Liver (tissue), 9 donors: ENCODE results near the gene SORCS2. TPM values are rescaled to one million over a fixed set of nuclear protein-coding genes. Genes with fewer than 3 reads are reported as not detected.

Experiments used
- DNase-seq: peaks from one replicate; pipeline ENCODE4 v3.0.0-alpha.2; 2017; ENCODE audit warnings: low spot score
- H3K27ac ChIP-seq, 2 donors: one replicate each; pipeline ENCODE4 v1.7.0; 2013; ENCODE audit warnings: inconsistent platforms in 2 of 2, low read length in 2 of 2, control low read depth in 1 of 2, low read depth in 1 of 2, mild to moderate bottlenecking in 1 of 2
- H3K27me3 ChIP-seq, 4 donors: one replicate each; pipeline versions ENCODE4 v1.6.1 to v1.7.0; 2013; ENCODE audit warnings: low read length in 3 of 4, inconsistent platforms in 1 of 4, mild to moderate bottlenecking in 1 of 4, moderate library complexity in 1 of 4; ENCODE audit not compliant: control insufficient read depth in 4 of 4, insufficient read depth in 4 of 4
- H3K36me3 ChIP-seq, 4 donors: one replicate each; pipeline versions ENCODE4 v1.6.1 to v1.7.0; 2013; ENCODE audit warnings: low read length in 3 of 4, mild to moderate bottlenecking in 3 of 4, low read depth in 1 of 4, moderate library complexity in 1 of 4; ENCODE audit not compliant: control insufficient read depth in 4 of 4, insufficient read depth in 3 of 4
- H3K4me1 ChIP-seq, 4 donors: one replicate each; pipeline versions ENCODE4 v1.6.1 to v1.7.0; 2013; ENCODE audit warnings: low read length in 3 of 4, mild to moderate bottlenecking in 3 of 4, moderate library complexity in 1 of 4; ENCODE audit not compliant: control insufficient read depth in 4 of 4, insufficient read depth in 4 of 4
- H3K4me3 ChIP-seq, 3 donors: one replicate each; pipeline versions ENCODE4 v1.6.1 to v1.7.0; 2013; ENCODE audit warnings: low read length in 3 of 3, control low read depth in 1 of 3, low read depth in 1 of 3, mild to moderate bottlenecking in 1 of 3
- H3K9ac ChIP-seq, 2 donors: one replicate each; pipeline ENCODE4 v1.7.0; 2013; ENCODE audit warnings: low read length in 2 of 2, mild to moderate bottlenecking in 2 of 2, moderate library complexity in 2 of 2, control low read depth in 1 of 2, low read depth in 1 of 2
- H3K9me3 ChIP-seq, 4 donors: one replicate each; pipeline versions ENCODE4 v1.6.1 to v1.7.0; 2013; ENCODE audit warnings: low read length in 3 of 4; ENCODE audit not compliant: control insufficient read depth in 4 of 4
- ATF3 ChIP-seq: IDR thresholded peaks from 2 replicates; pipeline ENCODE4 v1.6.1; 2016; ENCODE audit warnings: antibody characterized with exemption
- CTCF ChIP-seq: fragments of 150-350 bp; IDR thresholded peaks from 2 replicates; pipeline ENCODE4 v1.5.1; 2017; ENCODE audit warnings: improper control_type of control experiment, low read depth, low read length; ENCODE audit not compliant: missing input control
- EGR1 ChIP-seq, 2 donors: IDR thresholded peaks; 2 replicates each; pipeline ENCODE4 v1.6.1; 2016 to 2018; ENCODE audit warnings: antibody characterized with exemption in 2 of 2, low read depth in 2 of 2
- FOXA1 ChIP-seq: IDR thresholded peaks from 2 replicates; pipeline ENCODE4 v1.6.1; 2016; ENCODE audit warnings: antibody characterized with exemption
- FOXA2 ChIP-seq: IDR thresholded peaks from 2 replicates; pipeline ENCODE4 v1.6.1; 2016; ENCODE audit warnings: antibody characterized with exemption
- GABPA ChIP-seq, 2 donors: IDR thresholded peaks in 1 of 2; conservative IDR thresholded peaks in 1 of 2; 2 replicates each; pipeline ENCODE4 v1.6.1; 2016; ENCODE audit warnings: antibody characterized with exemption in 2 of 2, mild to moderate bottlenecking in 1 of 2, moderate library complexity in 1 of 2
- HNF4A ChIP-seq, 2 donors: conservative IDR thresholded peaks; 2 replicates each; pipeline ENCODE4 v1.6.1; 2016; ENCODE audit warnings: antibody characterized with exemption in 2 of 2, mild to moderate bottlenecking in 2 of 2
- HNF4G ChIP-seq: IDR thresholded peaks from 2 replicates; pipeline ENCODE4 v1.6.1; 2016; ENCODE audit warnings: antibody characterized with exemption
- JUND ChIP-seq, 2 donors: IDR thresholded peaks; 2 replicates each; pipeline ENCODE4 v1.6.1; 2016; ENCODE audit warnings: antibody characterized with exemption in 2 of 2
- MAX ChIP-seq: IDR thresholded peaks from 2 replicates; pipeline ENCODE4 v1.6.1; 2016; ENCODE audit warnings: antibody characterized with exemption
- NR2F2 ChIP-seq: IDR thresholded peaks from 2 replicates; pipeline ENCODE4 v1.6.1; 2016; ENCODE audit warnings: antibody characterized with exemption
- RAD21 ChIP-seq, 2 donors: IDR thresholded peaks; 2 replicates each; pipeline ENCODE4 v1.6.1; 2016; ENCODE audit warnings: antibody characterized with exemption in 2 of 2, mild to moderate bottlenecking in 2 of 2
- REST ChIP-seq: IDR thresholded peaks from 2 replicates; pipeline ENCODE4 v1.6.1; 2016; ENCODE audit warnings: antibody characterized with exemption, mild to moderate bottlenecking
- RXRA ChIP-seq, 2 donors: IDR thresholded peaks; 2 replicates each; pipeline ENCODE4 v1.6.1; 2017 to 2018; ENCODE audit warnings: antibody characterized with exemption in 2 of 2, mild to moderate bottlenecking in 1 of 2
- SP1 ChIP-seq: IDR thresholded peaks from 2 replicates; pipeline ENCODE4 v1.6.1; 2018; ENCODE audit warnings: antibody characterized with exemption, mild to moderate bottlenecking
- TAF1 ChIP-seq: conservative IDR thresholded peaks from 2 replicates; pipeline ENCODE4 v1.6.1; 2016; ENCODE audit warnings: antibody characterized with exemption, mild to moderate bottlenecking
- YY1 ChIP-seq: IDR thresholded peaks from 2 replicates; pipeline ENCODE4 v1.6.1; 2016; ENCODE audit warnings: antibody characterized with exemption, mild to moderate bottlenecking
- ZBTB33 ChIP-seq: IDR thresholded peaks from 2 replicates; pipeline ENCODE4 v1.6.1; 2016; ENCODE audit warnings: antibody characterized with exemption
- WGBS: extraction: QIAGEN DNeasy Blood & Tissue Kit; methylation state at CpG from one replicate; pipeline ENCODE4 v1.1.7; 2013; 5-methylcytosine and 5-hydroxymethylcytosine counted together
- polyA plus RNA-seq, 2 donors: library from polyadenylated mRNA; stranded (reverse) in 1 of 2; unstranded in 1 of 2; fragments of 200-250 nt in 1 of 2; fragments of >200 nt in 1 of 2; fragmentation: Nextera tagmentation in 1 of 2; extraction: Ambion mirVana in 1 of 2; gene quantifications; one replicate each; pipeline versions ENCODE4 v1.2.1 to v1.2.3, GENCODE V29; 2013 to 2015
- total RNA-seq, 2 donors: library from RNA; depleted of rRNA; stranded (reverse); fragments of >200 nt; gene quantifications; one replicate each; pipeline ENCODE4 v1.2.3, GENCODE V29; 2014
- donor health status: healthy.
- donor health status: healthy.
- donor health status: healthy.
- donor health status: healthy.
- donor health status: healthy.

The SORCS2 gene
- total and polyA plus RNA-seq, 4 donors, result 0.10 to 1.4 (median 0.92) TPM

- H3K9ac ChIP-seq, result no peak overlapping the region
- peaks cover 0 to 12% (median 0%) of the 10 kb centered on the region in 4 donors for H3K9me3 ChIP-seq
- peaks cover 0 to 1% (median 0%) of the 10 kb centered on the region in 4 donors for H3K27me3 ChIP-seq
- no peak for DNase-seq
- WGBS, result 93% methylated on average over 3 of the region's 3 CpGs
- H3K27ac ChIP-seq, result no peak overlapping the region
- H3K4me3 ChIP-seq, result no peak overlapping the region
- TF ChIP-seq YY1 (no peak), JUND (IDR thresholded peaks at IDR 0.05) (no peak), ZBTB33 (no peak), FOXA1 (no peak), HNF4G (no peak), EGR1 (IDR thresholded peaks at IDR 0.05; ENCODE audit: low read depth in 2 of 2) (no peak), RXRA (IDR thresholded peaks at IDR 0.05) (no peak), TAF1 (no peak), GABPA (IDR thresholded peaks at IDR 0.05 in 1 of 2, conservative IDR thresholded peaks at IDR 0.05 in 1 of 2) (no peak), ATF3 (no peak), MAX (no peak), REST (no peak), RAD21 (IDR thresholded peaks at IDR 0.05) (no peak), SP1 (no peak), FOXA2 (no peak), CTCF (no peak), NR2F2 (no peak), HNF4A (conservative IDR thresholded peaks at IDR 0.05) (no peak)
- H3K4me1 ChIP-seq, result no peaks in the 10 kb centered on the region
- no peaks in the 10 kb centered on the region for H3K36me3 ChIP-seq
These were observed 9.7 kb upstream of the SORCS2 start for GRCh38 chr4:7182616-7183015.
